Subcutaneous adipose tissue (tissue), 4 donors: ENCODE data around the gene SERPINB11. TPM values are rescaled to one million over a fixed set of nuclear protein-coding genes. Genes with fewer than 3 reads are reported as not detected.

Experiments
- total RNA-seq, 4 donors: library from RNA; depleted of rRNA; stranded (reverse); fragments of >200 nt; gene quantifications; one replicate each; pipeline ENCODE4 v1.1.0, GENCODE V29; 2016
- TF ChIP-seq, protein P1 (sequence below): fragments of 450-650 bp; IDR thresholded peaks from one replicate; pipeline ENCODE4 v1.5.1; 2016; ENCODE audit warnings: low read depth, mild to moderate bottlenecking, control low read depth, antibody characterized with exemption, moderate library complexity

SERPINB11 gene
- total RNA-seq, 4 donors from 2014 or later, result not detected

DNA sequence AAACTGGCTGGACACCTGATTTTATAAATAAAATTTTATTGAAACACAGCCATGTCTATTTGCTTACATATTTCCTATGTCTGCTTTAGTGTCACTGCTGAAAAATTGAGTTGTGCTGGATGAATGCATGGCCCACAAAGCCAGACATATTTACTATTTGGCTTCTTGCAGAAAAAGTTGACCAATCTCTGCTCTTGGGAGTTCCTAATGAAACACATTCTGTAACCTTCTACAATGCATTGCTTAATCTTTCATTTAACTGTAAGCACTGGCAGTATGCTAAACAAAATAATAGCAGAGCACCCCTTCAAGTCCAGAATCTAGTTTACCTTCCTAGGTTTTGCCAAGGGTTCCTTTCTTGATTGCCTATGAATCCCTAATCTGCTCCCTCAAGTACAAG is 54.8 kb downstream of the SERPINB11 start:
- TF ChIP-seq, protein P1, sequence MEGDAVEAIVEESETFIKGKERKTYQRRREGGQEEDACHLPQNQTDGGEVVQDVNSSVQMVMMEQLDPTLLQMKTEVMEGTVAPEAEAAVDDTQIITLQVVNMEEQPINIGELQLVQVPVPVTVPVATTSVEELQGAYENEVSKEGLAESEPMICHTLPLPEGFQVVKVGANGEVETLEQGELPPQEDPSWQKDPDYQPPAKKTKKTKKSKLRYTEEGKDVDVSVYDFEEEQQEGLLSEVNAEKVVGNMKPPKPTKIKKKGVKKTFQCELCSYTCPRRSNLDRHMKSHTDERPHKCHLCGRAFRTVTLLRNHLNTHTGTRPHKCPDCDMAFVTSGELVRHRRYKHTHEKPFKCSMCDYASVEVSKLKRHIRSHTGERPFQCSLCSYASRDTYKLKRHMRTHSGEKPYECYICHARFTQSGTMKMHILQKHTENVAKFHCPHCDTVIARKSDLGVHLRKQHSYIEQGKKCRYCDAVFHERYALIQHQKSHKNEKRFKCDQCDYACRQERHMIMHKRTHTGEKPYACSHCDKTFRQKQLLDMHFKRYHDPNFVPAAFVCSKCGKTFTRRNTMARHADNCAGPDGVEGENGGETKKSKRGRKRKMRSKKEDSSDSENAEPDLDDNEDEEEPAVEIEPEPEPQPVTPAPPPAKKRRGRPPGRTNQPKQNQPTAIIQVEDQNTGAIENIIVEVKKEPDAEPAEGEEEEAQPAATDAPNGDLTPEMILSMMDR, result no peak

DNA sequence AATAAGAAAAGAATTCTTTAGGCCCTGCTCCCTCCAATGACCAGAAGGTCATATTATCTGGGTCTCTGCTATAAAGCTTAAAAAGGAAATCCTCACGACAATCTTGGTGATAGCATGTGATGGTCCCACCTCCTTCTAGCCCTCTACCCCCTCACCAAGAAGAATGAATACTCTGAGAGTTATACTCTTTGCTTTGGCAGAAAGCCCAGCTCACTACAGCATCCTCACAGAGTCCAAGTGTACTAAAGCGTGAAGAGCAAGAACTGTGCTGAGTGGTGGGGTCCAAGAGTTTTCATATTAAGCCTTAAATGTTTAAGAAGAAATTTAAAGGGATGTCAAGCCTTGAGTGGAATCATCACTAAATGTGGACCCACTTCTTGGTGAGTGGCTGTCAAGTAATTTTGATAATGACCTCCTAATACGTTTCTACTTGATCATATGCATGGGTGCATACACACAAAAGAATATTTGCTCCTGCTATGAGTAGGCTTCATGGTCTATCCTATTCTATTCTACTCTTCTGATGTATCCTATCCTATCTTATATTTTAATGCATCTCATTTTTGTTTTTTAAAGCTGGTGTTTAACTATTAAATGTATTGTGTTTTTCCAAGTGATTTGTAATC is 56.0 kb downstream of the SERPINB11 start:
- TF ChIP-seq, protein P1, result no peak

DNA sequence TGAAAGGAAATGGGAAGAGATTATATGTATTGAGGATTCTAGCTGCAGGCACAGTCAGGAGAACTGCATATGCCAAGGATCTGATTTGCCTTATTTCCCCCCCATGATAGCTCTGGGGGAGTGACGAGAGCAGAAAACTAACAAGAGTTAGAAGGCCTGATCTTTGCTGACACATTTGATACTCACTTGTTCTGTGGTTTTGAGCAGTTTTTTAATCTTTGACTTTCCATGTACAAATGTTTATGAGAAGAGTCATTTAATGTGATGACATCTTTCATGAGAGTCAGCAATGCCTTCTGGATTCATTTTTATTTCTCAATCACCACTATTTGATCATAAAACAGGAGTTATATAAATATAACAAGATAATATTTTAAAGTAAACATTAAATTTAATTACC is 59.8 kb downstream of the SERPINB11 start:
- TF ChIP-seq, protein P1, result no peak

DNA sequence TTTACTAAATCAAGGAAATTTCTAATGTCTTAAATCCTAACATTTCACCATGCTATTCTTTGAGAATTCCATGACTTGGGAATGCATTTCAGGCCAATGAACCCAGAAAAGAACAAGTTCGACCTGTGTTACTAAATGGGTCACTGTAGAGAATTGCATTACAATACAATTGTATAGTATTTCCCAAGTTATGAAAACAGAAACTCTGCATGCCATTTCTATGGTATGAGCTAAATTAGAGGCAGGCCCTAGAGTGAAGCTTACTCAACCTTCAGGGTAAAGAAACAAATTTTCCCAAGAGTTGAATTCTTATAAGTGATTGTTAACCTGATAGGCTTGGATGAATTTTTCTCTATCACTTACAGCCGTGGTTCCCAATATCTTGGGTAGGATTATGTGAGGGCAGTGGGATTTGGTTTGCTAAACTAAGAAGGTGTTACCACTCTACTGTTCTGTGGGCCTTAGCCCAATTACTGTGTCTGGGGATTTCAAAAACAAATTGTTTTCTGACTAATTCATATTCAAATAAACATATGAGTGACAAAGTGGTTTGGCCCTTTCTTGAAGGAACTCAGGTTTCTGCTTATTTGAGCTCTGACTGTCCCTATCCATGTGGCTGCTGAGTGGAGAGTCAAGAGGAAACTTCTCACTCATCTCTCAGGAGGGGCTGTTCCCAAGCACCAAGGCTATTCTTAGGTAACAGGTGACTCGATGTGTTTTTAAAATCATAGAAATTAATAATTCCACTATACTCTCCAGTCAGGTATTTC is 61.3 kb downstream of the SERPINB11 start:
- TF ChIP-seq, protein P1, result no peak

DNA sequence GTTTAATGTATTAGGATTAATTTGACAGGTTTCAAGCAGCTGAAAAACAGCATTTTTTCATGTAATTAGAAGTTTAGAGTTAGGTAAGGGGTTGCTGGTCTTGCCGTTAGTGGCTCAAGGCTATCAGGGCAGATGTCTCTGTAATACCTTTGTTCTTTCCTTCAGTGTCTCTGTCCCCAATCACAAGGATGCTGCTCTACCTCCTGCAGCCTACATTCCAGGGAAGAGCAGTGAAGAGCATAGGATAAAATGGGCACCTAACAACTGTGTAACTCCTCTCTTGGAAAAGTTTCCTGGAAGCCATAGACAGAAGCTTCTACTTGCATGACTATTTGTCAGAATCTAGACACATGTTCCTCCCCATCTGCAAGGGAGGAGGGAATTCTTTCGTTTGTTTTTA is 63.1 kb downstream of the SERPINB11 start:
- TF ChIP-seq, protein P1, result no peak

Other genes with a start within 250 kb of the SERPINB11 start
- gene SERPINB5, start 226.0 kb upstream of the SERPINB11 start, total RNA-seq, result not detected
- not detected for gene SERPINB12, start 160.6 kb upstream of the SERPINB11 start, total RNA-seq
- not detected for gene SERPINB13, start 115.6 kb upstream of the SERPINB11 start, total RNA-seq
- gene SERPINB4, start 58.7 kb upstream of the SERPINB11 start, total RNA-seq, result not detected
- gene SERPINB3, start 41.1 kb upstream of the SERPINB11 start, total RNA-seq, result not detected
- gene SERPINB7, start 72.5 kb downstream of the SERPINB11 start, total RNA-seq, result not detected
- gene SERPINB2, start 184.7 kb downstream of the SERPINB11 start, total RNA-seq, result 1 to 10 TPM in 1 of 4 donors, under 1 TPM in 2, not detected in 1; 0.44 to 2.6 (median 0.51) TPM
- not detected for gene SERPINB10, start 205.0 kb downstream of the SERPINB11 start, total RNA-seq
- gene HMSD, start 246.3 kb downstream of the SERPINB11 start, total RNA-seq, result not detected